Measurements from ENCODE around the gene NOP14.

- TF ChIP-seq POLR2AphosphoS5 (IDR thresholded peaks at IDR 0.05; ENCODE audit: low read depth), result no peak
- no peak for TF ChIP-seq JUNB (IDR thresholded peaks at IDR 0.05; ENCODE audit: unreplicated experiment)
- TF ChIP-seq CTCF (conservative IDR thresholded peaks at IDR 0.05; ENCODE audit: low read depth in 2 of 2), result no peak
- no peak for TF ChIP-seq CREB1 (CRISPR knock-in tag; IDR thresholded peaks at IDR 0.05; ENCODE audit: low read depth)
- TF ChIP-seq EZH2 (IDR thresholded peaks at IDR 0.05; ENCODE audit: low read depth, unreplicated experiment), result no peak
- no peak for TF ChIP-seq REST (IDR thresholded peaks at IDR 0.05; ENCODE audit: unreplicated experiment)
- TF ChIP-seq ZNF462 (CRISPR knock-in tag; IDR thresholded peaks at IDR 0.05), result no peak
- no peak for TF ChIP-seq EZH2phosphoT487 (IDR thresholded peaks at IDR 0.05; ENCODE audit: unreplicated experiment)
- TF ChIP-seq STAT1 (IDR thresholded peaks at IDR 0.05; ENCODE audit: unreplicated experiment), result no peak
- no peak for TF ChIP-seq NANOG (IDR thresholded peaks at IDR 0.05; ENCODE audit: borderline replicate concordance)
- TF ChIP-seq ZNF114 (CRISPR knock-in tag; IDR thresholded peaks at IDR 0.05), result no peak
Observed at GRCh38 chr4:2908686-2909085, 54.5 kb downstream of the NOP14 start.

All from GM23338 (cell line).